HUES64 (cell line): ENCODE data around the gene LDAH.

Source experiments
- H3K27ac ChIP-seq: 2 replicates; pipeline ENCODE4 v1.7.0; 2013; ENCODE audit warnings: low read depth, low read length, inconsistent platforms
- H3K27me3 ChIP-seq: 2 replicates; pipeline ENCODE4 v1.6.1; 2013; ENCODE audit warnings: mild to moderate bottlenecking, low read length; ENCODE audit not compliant: insufficient read depth
- H3K36me3 ChIP-seq: 2 replicates; pipeline ENCODE4 v1.6.1; 2013; ENCODE audit warnings: mild to moderate bottlenecking, low read length; ENCODE audit not compliant: insufficient read depth
- H3K4me1 ChIP-seq: 2 replicates; pipeline ENCODE4 v1.6.1; 2013; ENCODE audit warnings: mild to moderate bottlenecking, low read length, moderate library complexity; ENCODE audit not compliant: insufficient read depth
- H3K4me3 ChIP-seq: 2 replicates; pipeline ENCODE4 v1.5.1; 2013; ENCODE audit warnings: mild to moderate bottlenecking, low read length, moderate library complexity
- H3K9ac ChIP-seq: 2 replicates; pipeline ENCODE4 v1.6.1; 2013; ENCODE audit warnings: mild to moderate bottlenecking, low read depth, low read length
- H3K9me3 ChIP-seq: 2 replicates; pipeline ENCODE4 v1.6.1; 2013; ENCODE audit warnings: low read depth, low read length; ENCODE audit not compliant: insufficient read depth
- WGBS: fragments of 150-250, 120-280 bp; methylation state at CpG from one replicate; pipeline ENCODE4 v1.1.7; 2013; ENCODE audit warnings: missing lambda C conversion rate; 5-methylcytosine and 5-hydroxymethylcytosine counted together

Gene LDAH

GRCh38 chr2:20781656-20782265 is 41.1 kb downstream of the LDAH start:
- H3K27ac ChIP-seq = no peak overlapping the region
- no peaks in the 10 kb centered on the region for H3K27me3 ChIP-seq
- H3K36me3 ChIP-seq = peaks cover 15% of the 10 kb centered on the region
- H3K4me3 ChIP-seq = no peak overlapping the region
- no peaks in the 10 kb centered on the region for H3K4me1 ChIP-seq
- H3K9me3 ChIP-seq = no peaks in the 10 kb centered on the region
- no peak overlapping the region for H3K9ac ChIP-seq
- 85% methylated on average over 3 of the region's 3 CpGs for WGBS

GRCh38 chr2:20771299-20771698 is 51.6 kb downstream of the LDAH start:
- 96% methylated on average over 1 of the region's 1 CpG for WGBS
- Histone ChIP-seq H3K4me3 (no peak overlapping the region), H3K27me3 (no peaks in the 10 kb centered on the region), H3K9ac (no peak overlapping the region), H3K9me3 (no peaks in the 10 kb centered on the region), H3K36me3 (peaks cover 16% of the 10 kb centered on the region), H3K27ac (no peak overlapping the region), H3K4me1 (no peaks in the 10 kb centered on the region)

- Histone ChIP-seq H3K9me3 (no peaks in the 10 kb centered on the region), H3K9ac (no peak overlapping the region), H3K4me1 (0 out of 2 replicates have a peak, but pooled peaks cover 4% of the 10 kb centered on the region), H3K4me3 (no peak overlapping the region), H3K36me3 (no peaks in the 10 kb centered on the region), H3K27ac (no peak overlapping the region), H3K27me3 (no peaks in the 10 kb centered on the region)
- 94% methylated on average over 15 of the region's 15 CpGs for WGBS
Observed at GRCh38 chr2:20766798-20767644, 55.9 kb downstream of the LDAH start.

- Histone ChIP-seq H3K9me3 (no peaks in the 10 kb centered on the region), H3K4me3 (no peak overlapping the region), H3K36me3 (no peaks in the 10 kb centered on the region), H3K4me1 (0 out of 2 replicates have a peak, but pooled peaks cover 4% of the 10 kb centered on the region), H3K27me3 (no peaks in the 10 kb centered on the region), H3K9ac (no peak overlapping the region), H3K27ac (no peak overlapping the region)
- WGBS = 100% methylated on average over 1 of the region's 1 CpG
Observed at GRCh38 chr2:20766213-20766612, 56.7 kb downstream of the LDAH start.

GRCh38 chr2:20762945-20763683 is 59.8 kb downstream of the LDAH start:
- Histone ChIP-seq H3K9ac (no peak overlapping the region), H3K27ac (no peak overlapping the region), H3K9me3 (no peaks in the 10 kb centered on the region), H3K27me3 (no peaks in the 10 kb centered on the region), H3K36me3 (peaks cover 13% of the 10 kb centered on the region; the same call in 1 of the 2 replicates), H3K4me1 (0 out of 2 replicates have a peak, but pooled peaks cover 4% of the 10 kb centered on the region), H3K4me3 (no peak overlapping the region)
- WGBS = 94% methylated on average over 2 of the region's 2 CpGs

- Histone ChIP-seq H3K27ac (no peak overlapping the region), H3K36me3 (peaks cover 13% of the 10 kb centered on the region; the same call in 1 of the 2 replicates), H3K9ac (no peak overlapping the region), H3K27me3 (no peaks in the 10 kb centered on the region), H3K4me1 (0 out of 2 replicates have a peak, but pooled peaks cover 4% of the 10 kb centered on the region), H3K9me3 (no peaks in the 10 kb centered on the region), H3K4me3 (no peak overlapping the region)
- WGBS = 91% methylated on average over 2 of the region's 2 CpGs
Observed at GRCh38 chr2:20759487-20759886, 63.4 kb downstream of the LDAH start.

GRCh38 chr2:20758997-20759396 is 63.9 kb downstream of the LDAH start:
- 88% methylated on average over 1 of the region's 1 CpG for WGBS
- H3K4me3 ChIP-seq = no peak overlapping the region
- H3K4me1 ChIP-seq = 0 out of 2 replicates have a peak, but pooled peaks cover 4% of the 10 kb centered on the region
- H3K9ac ChIP-seq = no peak overlapping the region
- no peaks in the 10 kb centered on the region for H3K27me3 ChIP-seq
- H3K36me3 ChIP-seq = peaks cover 13% of the 10 kb centered on the region; the same call in 1 of the 2 replicates
- H3K27ac ChIP-seq = no peak overlapping the region
- no peaks in the 10 kb centered on the region for H3K9me3 ChIP-seq

GRCh38 chr2:20757405-20758090 is 65.4 kb downstream of the LDAH start:
- Histone ChIP-seq H3K9ac (no peak overlapping the region), H3K9me3 (0 out of 2 replicates have a peak, but pooled peaks cover 2% of the 10 kb centered on the region), H3K27me3 (no peaks in the 10 kb centered on the region), H3K36me3 (peaks cover 13% of the 10 kb centered on the region; the same call in 1 of the 2 replicates), H3K27ac (no peak overlapping the region), H3K4me3 (no peak overlapping the region), H3K4me1 (no peaks in the 10 kb centered on the region)
- 100% methylated on average over 1 of the region's 1 CpG for WGBS

- Histone ChIP-seq H3K27me3 (no peaks in the 10 kb centered on the region), H3K4me3 (no peak overlapping the region), H3K9me3 (0 out of 2 replicates have a peak, but pooled peaks cover 2% of the 10 kb centered on the region), H3K9ac (no peak overlapping the region), H3K27ac (no peak overlapping the region), H3K4me1 (no peaks in the 10 kb centered on the region), H3K36me3 (peaks cover 5% of the 10 kb centered on the region; the same call in 1 of the 2 replicates)
Observed at GRCh38 chr2:20755132-20755800, 67.6 kb downstream of the LDAH start.

DNA sequence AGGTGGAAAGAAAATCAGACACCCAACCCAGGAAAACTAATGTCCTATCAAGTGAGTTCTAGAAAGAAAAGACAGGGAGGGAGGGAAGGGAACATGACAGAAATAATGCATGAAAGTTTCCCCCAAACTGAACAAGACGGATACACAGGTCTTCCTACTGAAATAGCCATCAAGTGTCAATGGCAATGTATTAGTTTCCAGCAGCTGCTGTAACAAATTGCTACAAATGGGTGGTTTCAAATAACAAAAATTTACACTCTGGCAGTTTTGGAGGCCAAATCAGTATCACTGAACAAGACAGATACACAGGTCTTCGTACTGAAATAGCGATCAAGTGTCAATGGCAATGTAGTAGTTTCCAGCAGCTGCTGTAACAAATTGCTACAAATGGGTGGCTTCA is 70.6 kb downstream of the LDAH start:
- Histone ChIP-seq H3K4me3 (no peak overlapping the region), H3K9ac (no peak overlapping the region), H3K27me3 (no peaks in the 10 kb centered on the region), H3K9me3 (0 out of 2 replicates have a peak, but pooled peaks cover 2% of the 10 kb centered on the region), H3K4me1 (no peaks in the 10 kb centered on the region), H3K27ac (no peak overlapping the region), H3K36me3 (no peaks in the 10 kb centered on the region)
- 94% methylated on average over 3 of the region's 3 CpGs for WGBS
